ENCODE results near the gene MAGI2. TPM values are rescaled to one million over a fixed set of nuclear protein-coding genes. Genes with fewer than 3 reads are reported as not detected.

MAGI2 gene
- total RNA-seq, 3 donors from 2014 or later (not counting 1 experiment from before 2014, with no cell fraction given), result 0.09 to 0.48 (median 0.27) TPM

- Histone ChIP-seq H3K4me3 (ENCODE audit: low read length) (no peak overlapping the region), H3K27ac (ENCODE audit: low read length) (no peak overlapping the region), H3K27me3 (ENCODE audit: control insufficient read depth, insufficient read depth, low read length) (no peaks in the 10 kb centered on the region), H3K36me3 (ENCODE audit: control insufficient read depth, insufficient read depth, low read length) (no peaks in the 10 kb centered on the region), H3K4me1 (ENCODE audit: control insufficient read depth, insufficient read depth, low read length) (no peaks in the 10 kb centered on the region), H3K9me3 (ENCODE audit: control insufficient read depth, insufficient read depth, low read length) (no peaks in the 10 kb centered on the region)
- H3K4me1 Mint-ChIP-seq, result no peaks in the 10 kb centered on the region
- no peak for TF ChIP-seq CTCF (IDR thresholded peaks at IDR 0.05)
- WGBS (ENCODE audit: insufficient coverage), result 17% methylated on average over 1 of the region's 1 CpG
- intact Hi-C loops (cut with micrococcal nuclease), result no loop called here
- H3K36me3 Mint-ChIP-seq, result no peaks in the 10 kb centered on the region
- no peaks in the 10 kb centered on the region for H3K27me3 Mint-ChIP-seq (ENCODE audit: low read depth in 2 of 2)
- DNase-seq (no peak), ATAC-seq (no peak)
- H3K4me3 Mint-ChIP-seq, result no peak overlapping the region
- H3K27ac Mint-ChIP-seq, result no peak overlapping the region
- peaks cover 8 to 12% of the 10 kb centered on the region in 2 donors for H3K9me3 Mint-ChIP-seq
Measured at GRCh38 chr7:78420001-78420400, 1033.5 kb downstream of the MAGI2 start.

DNA sequence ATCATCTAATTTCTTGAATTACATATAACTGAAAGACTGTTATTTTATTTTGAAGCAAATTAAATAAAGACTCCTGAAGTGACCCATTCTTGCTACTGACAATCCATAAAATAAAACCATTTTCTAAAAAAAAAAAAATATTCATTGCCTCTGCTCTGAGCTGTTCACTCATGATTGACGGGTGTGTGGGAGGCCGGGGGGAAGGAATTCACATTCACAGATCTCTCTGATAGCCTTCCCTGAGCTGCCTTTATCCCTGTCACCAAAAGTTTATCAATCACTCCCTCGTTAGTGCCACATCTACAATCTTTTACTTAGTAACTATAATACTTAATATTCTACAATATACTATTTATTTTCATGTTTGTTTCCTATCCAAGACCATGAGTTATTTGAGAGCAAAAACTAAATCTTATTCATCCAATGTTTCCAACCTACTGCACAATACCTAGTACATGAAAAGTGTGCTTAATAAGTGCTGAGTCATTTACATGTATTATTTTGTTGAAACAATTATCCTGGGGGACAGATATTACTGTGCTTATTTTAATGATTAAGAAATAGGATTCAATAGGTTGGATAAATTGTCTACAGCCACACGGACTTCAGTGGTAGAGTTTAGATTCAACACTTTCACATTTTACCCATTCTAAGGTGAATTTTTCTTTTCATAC is 1036.2 kb downstream of the MAGI2 start:
- WGBS (ENCODE audit: insufficient coverage), result 94% methylated on average over 2 of the region's 4 CpGs
- Mint-ChIP-seq H3K27me3 (ENCODE audit: low read depth in 2 of 2) (no peaks in the 10 kb centered on the region), H3K4me1 (no peaks in the 10 kb centered on the region), H3K27ac (no peak overlapping the region), H3K9me3 (peaks cover 12% of the 10 kb centered on the region in 2 donors), H3K36me3 (no peaks in the 10 kb centered on the region), H3K4me3 (no peak overlapping the region)
- Histone ChIP-seq H3K36me3 (ENCODE audit: control insufficient read depth, insufficient read depth, low read length) (no peaks in the 10 kb centered on the region), H3K4me1 (ENCODE audit: control insufficient read depth, insufficient read depth, low read length) (no peaks in the 10 kb centered on the region), H3K27me3 (ENCODE audit: control insufficient read depth, insufficient read depth, low read length) (no peaks in the 10 kb centered on the region), H3K4me3 (ENCODE audit: low read length) (no peak overlapping the region), H3K9me3 (ENCODE audit: control insufficient read depth, insufficient read depth, low read length) (no peaks in the 10 kb centered on the region), H3K27ac (ENCODE audit: low read length) (no peak overlapping the region)
- no peak for ATAC-seq
- no peak for DNase-seq
- intact Hi-C loops (cut with micrococcal nuclease), result no loop called here
- no peak for TF ChIP-seq CTCF (IDR thresholded peaks at IDR 0.05)

GRCh38 chr7:78413568-78413967 is 1039.9 kb downstream of the MAGI2 start:
- Mint-ChIP-seq H3K4me3 (no peak overlapping the region), H3K36me3 (no peaks in the 10 kb centered on the region), H3K9me3 (peaks cover 8 to 9% of the 10 kb centered on the region in 2 donors), H3K27ac (no peak overlapping the region), H3K27me3 (ENCODE audit: low read depth in 2 of 2) (no peaks in the 10 kb centered on the region), H3K4me1 (no peaks in the 10 kb centered on the region)
- no peak for TF ChIP-seq CTCF (IDR thresholded peaks at IDR 0.05)
- H3K36me3 ChIP-seq (ENCODE audit: control insufficient read depth, insufficient read depth, low read length), result no peaks in the 10 kb centered on the region
- DNase-seq (no peak), ATAC-seq (no peak)
- intact Hi-C loops (cut with micrococcal nuclease), result no loop called here
- no peaks in the 10 kb centered on the region for H3K4me1 ChIP-seq (ENCODE audit: control insufficient read depth, insufficient read depth, low read length)
- WGBS (ENCODE audit: insufficient coverage), result 96% methylated on average over 2 of the region's 3 CpGs
- H3K4me3 ChIP-seq (ENCODE audit: low read length), result no peak overlapping the region
- H3K27me3 ChIP-seq (ENCODE audit: control insufficient read depth, insufficient read depth, low read length), result no peaks in the 10 kb centered on the region
- no peaks in the 10 kb centered on the region for H3K9me3 ChIP-seq (ENCODE audit: control insufficient read depth, insufficient read depth, low read length)
- no peak overlapping the region for H3K27ac ChIP-seq (ENCODE audit: low read length)

Data from natural killer cell (primary cell).